Thyroid gland (tissue), 4 donors: Measurements from ENCODE around the gene EMILIN1.

ENCODE experiments used
- CTCF ChIP-seq, 6 experiments: fragments of 200-600 bp in 3 of 6; fragments of 450-650 bp in 3 of 6; sonication (generic) in 3 of 6; IDR thresholded peaks; one replicate each; pipeline ENCODE4 v1.5.1; 2016 to 2019; ENCODE audit warnings: antibody characterized with exemption in 6 of 6, mild to moderate bottlenecking in 2 of 6, inconsistent platforms in 1 of 6, moderate library complexity in 1 of 6
- POLR2A ChIP-seq, 2 donors: fragments of 450-650 bp; IDR thresholded peaks; one replicate each; pipeline ENCODE4 v1.6.1; 2017; ENCODE audit warnings: antibody characterized with exemption in 2 of 2, mild to moderate bottlenecking in 2 of 2, moderate library complexity in 1 of 2

- TF ChIP-seq CTCF (IDR thresholded peaks at IDR 0.05) (no peak), POLR2A (IDR thresholded peaks at IDR 0.05) (no peak)
Measured at GRCh38 chr2:27042159-27042661, 36.2 kb upstream of the EMILIN1 start.
